ENCODE measurements around the gene TIMELESS.
"Not testable (repeated sequence)": the region's sequence is repeated elsewhere in the genome, so short reads cannot be mapped to it uniquely, and the experiment has no call there.

TIMELESS gene

GRCh38 chr12:56469007-56469930 is 20.0 kb upstream of the TIMELESS start:
- in situ Hi-C loops (cut with HindIII; ENCODE audit: low sequenced_read_pairs), result loop anchor here (25.0 kb wide), 1 partner anchor 282 kb away; the partner anchor contains the start of gene SMARCC2

- in situ Hi-C loops (cut with HindIII; ENCODE audit: low sequenced_read_pairs), result loop anchor here (25.0 kb wide), 1 partner anchor 281 kb away; the partner anchor contains the start of gene SMARCC2
These were observed 19.2 kb upstream of the TIMELESS start, which contains the start of gene SPRYD4 for GRCh38 chr12:56468216-56469006. Gene SPRYD4, plus strand, starts transcription at chr12:56468578. Its CDS starts 14 bp downstream, at chr12:56468592.

GRCh38 chr12:56462565-56462964 is 13.3 kb upstream of the TIMELESS start:
- in situ Hi-C loops (cut with HindIII; ENCODE audit: low sequenced_read_pairs), result loop anchor here (25.0 kb wide), 1 partner anchor 275 kb away; the partner anchor contains the start of gene SMARCC2

GRCh38 chr12:56461235-56462159 is 12.3 kb upstream of the TIMELESS start:
- in situ Hi-C loops (cut with HindIII; ENCODE audit: low sequenced_read_pairs), result loop anchor here (25.0 kb wide), 1 partner anchor 274 kb away; the partner anchor contains the start of gene SMARCC2

- in situ Hi-C loops (cut with HindIII; ENCODE audit: low sequenced_read_pairs), result loop anchor here (25.0 kb wide), 1 partner anchor 271 kb away; the partner anchor contains the start of gene SMARCC2
These were observed 8.6 kb upstream of the TIMELESS start for GRCh38 chr12:56457817-56458216.

GRCh38 chr12:56454557-56454956 is 5.3 kb upstream of the TIMELESS start, which contains the start of gene MIP:
Gene MIP, minus strand, starts transcription at chr12:56454657. Its CDS starts 44 bp downstream, at chr12:56454613.
- in situ Hi-C loops (cut with HindIII; ENCODE audit: low sequenced_read_pairs), result loop anchor here (25.0 kb wide), 1 partner anchor 267 kb away; the partner anchor contains the start of gene SMARCC2

GRCh38 chr12:56451147-56451546 is 1.9 kb upstream of the TIMELESS start:
- in situ Hi-C loops (cut with HindIII; ENCODE audit: low sequenced_read_pairs), result loop anchor here (25.0 kb wide), 1 partner anchor 264 kb away; the partner anchor contains the start of gene SMARCC2

GRCh38 chr12:56450241-56450640 is 1.0 kb upstream of the TIMELESS start:
- in situ Hi-C loops (cut with HindIII; ENCODE audit: low sequenced_read_pairs), result loop anchor here (25.0 kb wide), 1 partner anchor 263 kb away; the partner anchor contains the start of gene SMARCC2

- in situ Hi-C loops (cut with HindIII; ENCODE audit: low sequenced_read_pairs), result no loop called here
These were observed 377 bp upstream of the TIMELESS start for GRCh38 chr12:56449622-56449984.

- in situ Hi-C loops (cut with HindIII; ENCODE audit: low sequenced_read_pairs), result not testable (repeated sequence)
These were observed 6.0 kb downstream of the TIMELESS start for GRCh38 chr12:56443208-56443607.

GRCh38 chr12:56437430-56438176 is 11.6 kb downstream of the TIMELESS start:
- in situ Hi-C loops (cut with HindIII; ENCODE audit: low sequenced_read_pairs), result no loop called here

- in situ Hi-C loops (cut with HindIII; ENCODE audit: low sequenced_read_pairs), result no loop called here
These were observed 14.4 kb downstream of the TIMELESS start for GRCh38 chr12:56434828-56435227.

GRCh38 chr12:56431850-56432249 is 17.4 kb downstream of the TIMELESS start:
- in situ Hi-C loops (cut with HindIII; ENCODE audit: low sequenced_read_pairs), result no loop called here

GRCh38 chr12:56431288-56431687 is 17.9 kb downstream of the TIMELESS start:
- in situ Hi-C loops (cut with HindIII; ENCODE audit: low sequenced_read_pairs), result no loop called here

GRCh38 chr12:56425940-56426438 is 23.2 kb downstream of the TIMELESS start:
- in situ Hi-C loops (cut with HindIII; ENCODE audit: low sequenced_read_pairs), result no loop called here

- in situ Hi-C loops (cut with HindIII; ENCODE audit: low sequenced_read_pairs), result no loop called here
These were observed 24.0 kb downstream of the TIMELESS start for GRCh38 chr12:56425193-56425592.

GRCh38 chr12:56420411-56420810 is 28.8 kb downstream of the TIMELESS start:
- in situ Hi-C loops (cut with HindIII; ENCODE audit: low sequenced_read_pairs), result no loop called here

GRCh38 chr12:56417739-56418138 is 31.5 kb downstream of the TIMELESS start:
- in situ Hi-C loops (cut with HindIII; ENCODE audit: low sequenced_read_pairs), result no loop called here

GRCh38 chr12:56414401-56414800 is 34.8 kb downstream of the TIMELESS start:
- in situ Hi-C loops (cut with HindIII; ENCODE audit: low sequenced_read_pairs), result no loop called here

Measured in DLD1 (cell line).